GM12878 (cell line): Measurements from ENCODE around the gene STAT4. TPM values are rescaled to one million over a fixed set of nuclear protein-coding genes. Genes with fewer than 3 reads are reported as not detected.

Experiments used
- ASH2L ChIP-seq: fragments of 300-600, 200-600 bp; sonication (generic); IDR thresholded peaks from 2 replicates; pipeline ENCODE4 v1.6.1; 2017; ENCODE audit warnings: low read depth, mild to moderate bottlenecking, borderline replicate concordance
- CBX5 ChIP-seq: sonication (generic); IDR thresholded peaks from 2 replicates; pipeline ENCODE4 v1.6.1; 2016; ENCODE audit warnings: low read depth, moderate library complexity, mild to moderate bottlenecking, inconsistent platforms
- CTCF ChIP-seq, 3 experiments: IDR thresholded peaks in 2 of 3; conservative IDR thresholded peaks in 1 of 3; 2 replicates each; pipeline ENCODE4 v1.5.1; 2011; ENCODE audit warnings: low read depth in 3 of 3, low read length in 3 of 3, mild to moderate bottlenecking in 3 of 3, control low read depth in 2 of 3, moderate library complexity in 2 of 3, inconsistent platforms in 1 of 3, mixed read lengths in 1 of 3; ENCODE audit not compliant: control insufficient read depth in 2 of 3, insufficient read depth in 1 of 3; ENCODE audit errors: extremely low read depth in 1 of 3
- CUX1 ChIP-seq: IDR thresholded peaks from 2 replicates; pipeline ENCODE4 v1.6.1; 2012; ENCODE audit warnings: improper control_type of control experiment, low read depth, low read length; ENCODE audit not compliant: insufficient replicate concordance
- FOXK2 ChIP-seq: fragments of 450-650 bp; IDR thresholded peaks from 2 replicates; pipeline ENCODE4 v1.6.1; 2017; ENCODE audit warnings: mild to moderate bottlenecking, moderate library complexity
- HSF1 ChIP-seq: fragments of 150-350 bp; IDR thresholded peaks from 2 replicates; pipeline ENCODE4 v1.6.1; 2014; ENCODE audit warnings: mild to moderate bottlenecking, low read depth, low read length
- MEF2A ChIP-seq: IDR thresholded peaks from 2 replicates; pipeline ENCODE4 v1.6.1; 2011; ENCODE audit warnings: low read depth, mild to moderate bottlenecking, low read length, moderate library complexity; ENCODE audit not compliant: insufficient read depth
- MEF2B ChIP-seq: fragments of 450-650 bp; IDR thresholded peaks from 2 replicates; pipeline ENCODE4 v1.6.1; 2018; ENCODE audit warnings: mild to moderate bottlenecking, moderate library complexity; ENCODE audit not compliant: partially characterized antibody, poor library complexity, severe bottlenecking
- MYB ChIP-seq: fragments of 150-350 bp; IDR thresholded peaks from 2 replicates; pipeline ENCODE4 v1.6.1; 2014; ENCODE audit warnings: mild to moderate bottlenecking, low read depth, low read length, borderline replicate concordance
- NFYB ChIP-seq: IDR thresholded peaks from 2 replicates; pipeline ENCODE4 v1.6.1; 2011; ENCODE audit warnings: low read depth, mild to moderate bottlenecking, low read length, improper control_type of control experiment, moderate library complexity; ENCODE audit not compliant: insufficient read depth
- POLR2AphosphoS5 ChIP-seq: IDR thresholded peaks from 2 replicates; pipeline ENCODE4 v1.6.1; 2011; ENCODE audit warnings: mild to moderate bottlenecking, low read length, inconsistent platforms
- RELA ChIP-seq: fragments of 450-650 bp; IDR thresholded peaks from 2 replicates; pipeline ENCODE4 v1.8.0; 2014; ENCODE audit warnings: borderline replicate concordance; ENCODE audit not compliant: partially characterized antibody
- RUNX3 ChIP-seq: IDR thresholded peaks from 2 replicates; pipeline ENCODE4 v1.6.1; 2012; ENCODE audit warnings: low read length, inconsistent platforms
- SMARCA5 ChIP-seq: fragments of 450-650 bp; IDR thresholded peaks from 2 replicates; pipeline ENCODE4 v1.6.1; 2017; ENCODE audit warnings: mild to moderate bottlenecking
- TBL1XR1 ChIP-seq: IDR thresholded peaks from 2 replicates; pipeline ENCODE4 v1.6.1; 2012; ENCODE audit warnings: low read depth, low read length, improper control_type of control experiment
- ZBTB40 ChIP-seq: fragments of 450-650 bp; IDR thresholded peaks from 2 replicates; pipeline ENCODE4 v1.6.1; 2016; ENCODE audit warnings: mild to moderate bottlenecking, moderate library complexity, borderline replicate concordance
- ZNF24 ChIP-seq: fragments of 450-650 bp; IDR thresholded peaks from 2 replicates; pipeline ENCODE4 v1.6.1; 2017; ENCODE audit warnings: antibody characterized with exemption, mild to moderate bottlenecking
- polyA plus RNA-seq, 11 experiments: library from polyadenylated mRNA; depleted of rRNA in 4 of 11; unstranded in 6 of 11; stranded (reverse) in 5 of 11; fragments of >200 nt; fragmentation: Nextera tagmentation in 4 of 11; fragmentation: Illumina TruSeq in 1 of 11; extraction: Ambion mirVana in 4 of 11; extraction: Trizol in 1 of 11; gene quantifications; 1 replicate in 1 of 11; 2 replicates in 10 of 11; pipeline versions ENCODE4 v1.2.1 to v1.2.3, GENCODE V29; 2011 to 2016; ENCODE audit warnings: inconsistent platforms in 2 of 11, missing spikeins in 2 of 11, low read depth in 1 of 11
- total RNA-seq, 4 experiments: library from RNA; depleted of rRNA in 3 of 4; stranded (reverse); fragments of >200 nt in 3 of 4; fragmentation: Illumina TruSeq in 1 of 4; extraction: Trizol in 1 of 4; gene quantifications; 2 replicates each; pipeline versions ENCODE4 v1.2.1 to v1.2.3, GENCODE V29; 2013 to 2021

Gene STAT4
- total and polyA plus RNA-seq, 10 of the 15 experiments (the other 5 are each of a cell fraction or from before 2014, with no cell fraction given): 3.1 to 9.3 (median 7.1) TPM

DNA sequence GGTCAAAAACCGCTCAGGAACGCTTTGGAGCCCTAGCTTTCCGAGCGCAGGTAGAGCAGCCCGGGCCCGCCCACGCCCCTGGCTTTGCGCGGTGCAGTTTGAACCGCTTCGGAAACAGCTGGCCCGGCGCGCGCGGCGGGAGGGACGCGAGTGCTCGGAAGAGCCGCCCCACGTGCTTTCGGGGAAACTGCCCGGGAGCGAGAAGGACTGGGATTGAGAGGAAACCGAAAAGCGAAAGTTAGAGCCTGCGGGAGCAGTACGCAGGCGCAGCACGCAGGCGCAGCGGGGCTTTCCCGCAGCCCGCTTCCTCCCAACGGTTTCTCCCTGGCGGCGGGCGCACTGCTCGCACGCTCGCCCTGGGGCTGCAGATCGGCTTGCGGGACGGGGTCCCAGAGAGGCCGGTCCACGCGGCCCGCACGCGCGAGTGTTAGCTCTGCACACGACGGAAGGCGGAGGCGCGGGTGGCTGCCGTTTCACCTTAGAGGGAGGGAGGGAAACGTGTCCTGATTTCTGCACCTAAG is 130.5 kb downstream of the STAT4 start (continued):
- TF ChIP-seq ZBTB40 (peak; percentile 38; the same call in 1 of the 2 replicates), NFYB (no peak), RELA (peak; percentile 99), MYB (peak; percentile 97), CUX1 (peak; percentile 97), FOXK2 (no peak), SMARCA5 (peak; percentile 44; the same call in 1 of the 2 replicates), ASH2L (peak; percentile 78; the same call in 1 of the 2 replicates), HSF1 (peak; percentile 40; the same call in 1 of the 2 replicates), RUNX3 (peak; percentile 95), POLR2AphosphoS5 (peak; percentile 93; the same call in 1 of the 2 replicates), TBL1XR1 (peak; percentile 97; the same call in 1 of the 2 replicates), CBX5 (peak; percentile 98), CTCF (IDR thresholded peaks at IDR 0.05 in 2 of 3, conservative IDR thresholded peaks at IDR 0.05 in 1 of 3; ENCODE audit: control insufficient read depth in 2 of 3, extremely low read depth in 1 of 3, insufficient read depth in 1 of 3, low read depth in 3 of 3, low read length in 3 of 3) (no peak), MEF2A (peak; percentile 93), ZNF24 (peak; percentile 82), MEF2B (peak; percentile 76)
